HG03196 (cell line): ENCODE data around the gene POC1A.
"Not testable (repeated sequence)": the region's sequence is repeated elsewhere in the genome, so short reads cannot be mapped to it uniquely, and the experiment has no call there.

Source experiments
- ATAC-seq: cut with Tn5 transposase; IDR thresholded peaks from one replicate; pipeline ENCODE4 v1.9.1; 2021; ENCODE audit not compliant: unreplicated experiment

Gene POC1A

GRCh38 chr3:52054661-52055511, 99.3 kb downstream of the POC1A start:
- ATAC-seq = no peak

GRCh38 chr3:52053307-52054304, 100.6 kb downstream of the POC1A start:
- ATAC-seq = no peak

GRCh38 chr3:52052831-52053306, 101.4 kb downstream of the POC1A start:
- no peak for ATAC-seq

- no peak for ATAC-seq
Observed at GRCh38 chr3:52051444-52051843, 102.8 kb downstream of the POC1A start.

GRCh38 chr3:52050571-52050970, 103.7 kb downstream of the POC1A start:
- no peak for ATAC-seq

GRCh38 chr3:52049503-52049902, 104.7 kb downstream of the POC1A start:
- ATAC-seq = no peak

GRCh38 chr3:52047295-52047960, 106.8 kb downstream of the POC1A start:
- no peak for ATAC-seq

GRCh38 chr3:52046902-52047239, 107.4 kb downstream of the POC1A start:
- no peak for ATAC-seq

GRCh38 chr3:52046186-52046901, 107.9 kb downstream of the POC1A start:
- no peak for ATAC-seq

GRCh38 chr3:52044869-52045619, 109.2 kb downstream of the POC1A start:
- ATAC-seq = no peak

GRCh38 chr3:52043750-52044149, 110.5 kb downstream of the POC1A start:
- no peak for ATAC-seq

- not testable (repeated sequence) for ATAC-seq
Observed at GRCh38 chr3:52043039-52043438, 111.2 kb downstream of the POC1A start.

GRCh38 chr3:52041118-52041731, 113.0 kb downstream of the POC1A start:
- no peak for ATAC-seq

GRCh38 chr3:52040600-52040999, 113.6 kb downstream of the POC1A start:
- ATAC-seq = no peak

- ATAC-seq = no peak
Observed at GRCh38 chr3:52039846-52040245, 114.4 kb downstream of the POC1A start.

GRCh38 chr3:52039426-52039825, 114.8 kb downstream of the POC1A start:
- no peak for ATAC-seq

- ATAC-seq = no peak
Observed at GRCh38 chr3:52038227-52038626, 116.0 kb downstream of the POC1A start.

GRCh38 chr3:52037291-52037690, 116.9 kb downstream of the POC1A start:
- no peak for ATAC-seq

GRCh38 chr3:52036829-52037228, 117.4 kb downstream of the POC1A start:
- ATAC-seq = no peak
